RCC 7860 (cell line): Measurements from ENCODE around the gene ZNF697.
"Not testable (repeated sequence)": the region's sequence is repeated elsewhere in the genome, so short reads cannot be mapped to it uniquely, and the experiment has no call there.

Experiments
- DNase-seq: peaks from one replicate; pipeline ENCODE4 v3.0.0-alpha.2; 2015; ENCODE audit warnings: low spot score
- FAIRE-seq: peaks from 2 replicates; lab custom pipeline; 2012; peaks lifted over from hg19 to GRCh38; lab: Jason Lieb, UNC

Gene ZNF697

GRCh38 chr1:119605686-119606085, 42.4 kb downstream of the ZNF697 start:
- DNase-seq, result no peak
- no peak for FAIRE-seq

GRCh38 chr1:119605080-119605479, 43.0 kb downstream of the ZNF697 start:
- not testable (repeated sequence) for DNase-seq, FAIRE-seq

GRCh38 chr1:119603695-119604094, 44.4 kb downstream of the ZNF697 start:
- DNase-seq (no peak), FAIRE-seq (no peak)

GRCh38 chr1:119603241-119603640, 44.8 kb downstream of the ZNF697 start:
- not testable (repeated sequence) for DNase-seq, FAIRE-seq

- FAIRE-seq, DNase-seq: not testable (repeated sequence)
Observed at GRCh38 chr1:119602789-119603188, 45.3 kb downstream of the ZNF697 start.

- DNase-seq, result no peak
- no peak for FAIRE-seq
Observed at GRCh38 chr1:119602169-119602568, 45.9 kb downstream of the ZNF697 start.

- DNase-seq (no peak), FAIRE-seq (no peak)
Observed at GRCh38 chr1:119600976-119601375, 47.1 kb downstream of the ZNF697 start.

GRCh38 chr1:119600561-119600960, 47.5 kb downstream of the ZNF697 start:
- FAIRE-seq (no peak), DNase-seq (no peak)

- no peak for DNase-seq
- no peak for FAIRE-seq
Observed at GRCh38 chr1:119595606-119596005, 52.5 kb downstream of the ZNF697 start.

GRCh38 chr1:119595168-119595567, 52.9 kb downstream of the ZNF697 start:
- FAIRE-seq, result no peak
- no peak for DNase-seq

- no peak for FAIRE-seq
- no peak for DNase-seq
Observed at GRCh38 chr1:119594376-119594775, 53.7 kb downstream of the ZNF697 start.

GRCh38 chr1:119593805-119594204, 54.3 kb downstream of the ZNF697 start:
- FAIRE-seq, result no peak
- DNase-seq, result no peak

- FAIRE-seq (no peak), DNase-seq (no peak)
Observed at GRCh38 chr1:119590393-119590792, 57.7 kb downstream of the ZNF697 start.

- DNase-seq, result no peak
- FAIRE-seq, result no peak
Observed at GRCh38 chr1:119588621-119589020, 59.4 kb downstream of the ZNF697 start.

- FAIRE-seq (peak; percentile 16), DNase-seq (peak; percentile 67)
Observed at GRCh38 chr1:119587341-119587740, 60.7 kb downstream of the ZNF697 start.

- FAIRE-seq, result not testable (repeated sequence)
Observed at GRCh38 chr1:119585801-119586200, 62.3 kb downstream of the ZNF697 start.

GRCh38 chr1:119582801-119583200, 65.3 kb downstream of the ZNF697 start:
- DNase-seq (peak; percentile 29), FAIRE-seq (no peak)

More at GRCh38 chr1:119585801-119586200, 62.3 kb downstream of the ZNF697 start:
- DNase-seq, result not testable (repeated sequence)

GRCh38 chr1:119581076-119581475, 67.0 kb downstream of the ZNF697 start:
- FAIRE-seq, result not testable (repeated sequence)

GRCh38 chr1:119573886-119574285, 74.2 kb downstream of the ZNF697 start:
- DNase-seq (no peak), FAIRE-seq (no peak)

More at GRCh38 chr1:119581076-119581475, 67.0 kb downstream of the ZNF697 start:
- DNase-seq, result not testable (repeated sequence)

- FAIRE-seq, result not testable (repeated sequence)
Observed at GRCh38 chr1:119569930-119570622, 78.0 kb downstream of the ZNF697 start.

More at GRCh38 chr1:119569930-119570622, 78.0 kb downstream of the ZNF697 start:
- not testable (repeated sequence) for DNase-seq
